ENCODE results near the gene TMEM201. TPM values are rescaled to one million over a fixed set of nuclear protein-coding genes. Genes with fewer than 3 reads are reported as not detected.

Gene TMEM201
- total and polyA plus RNA-seq, 4 experiments from 2014 or later: 0.41 to 12.9 (median 7.3) TPM

- H3K27me3 Mint-ChIP-seq: no peaks in the 10 kb centered on the region
- no peaks in the 10 kb centered on the region for H3K27me3 ChIP-seq (ENCODE audit: insufficient read depth, low read length)
- peaks cover 3% of the 10 kb centered on the region for H3K36me3 ChIP-seq (ENCODE audit: insufficient read depth, low read length)
- H3K4me1 ChIP-seq (ENCODE audit: insufficient read depth, low read length): peaks cover 36% of the 10 kb centered on the region
- H3K9me3 ChIP-seq (ENCODE audit: control insufficient read depth in 1 of 2, low read length in 2 of 2): no peaks in the 10 kb centered on the region
- intact Hi-C loops (cut with micrococcal nuclease): no loop called here
- peak in 4 of 5 donors; percentile 10 to 29 (median 22) for DNase-seq
- H3K27ac ChIP-seq (ENCODE audit: low read depth, low read length): no peak overlapping the region
- POLR2A ChIA-PET (ENCODE audit: partially characterized antibody): interaction anchor here (1.2 kb wide), 1 partner anchor 274 kb away, joined by 3 read pairs; no protein-coding TSS in a partner anchor
- H3K9me3 Mint-ChIP-seq: no peaks in the 10 kb centered on the region
- CTCF ChIA-PET (ENCODE audit: partially characterized antibody): no interaction called here
- peaks cover 0 to 2% of the 10 kb centered on the region in 2 donors for H3K36me3 Mint-ChIP-seq
- peak overlapping the region in 4 of 7 donors; percentile 15 to 85 (median 44) for H3K27ac Mint-ChIP-seq
- peaks cover 12 to 40% (median 25%) of the 10 kb centered on the region in 4 donors for H3K4me1 Mint-ChIP-seq
- H3K4me3 Mint-ChIP-seq: no peak overlapping the region
- no peak overlapping the region for H3K4me3 ChIP-seq (ENCODE audit: low read length in 2 of 2)
Measured at GRCh38 chr1:9593492-9594465, 5.1 kb downstream of the TMEM201 start.

DNA sequence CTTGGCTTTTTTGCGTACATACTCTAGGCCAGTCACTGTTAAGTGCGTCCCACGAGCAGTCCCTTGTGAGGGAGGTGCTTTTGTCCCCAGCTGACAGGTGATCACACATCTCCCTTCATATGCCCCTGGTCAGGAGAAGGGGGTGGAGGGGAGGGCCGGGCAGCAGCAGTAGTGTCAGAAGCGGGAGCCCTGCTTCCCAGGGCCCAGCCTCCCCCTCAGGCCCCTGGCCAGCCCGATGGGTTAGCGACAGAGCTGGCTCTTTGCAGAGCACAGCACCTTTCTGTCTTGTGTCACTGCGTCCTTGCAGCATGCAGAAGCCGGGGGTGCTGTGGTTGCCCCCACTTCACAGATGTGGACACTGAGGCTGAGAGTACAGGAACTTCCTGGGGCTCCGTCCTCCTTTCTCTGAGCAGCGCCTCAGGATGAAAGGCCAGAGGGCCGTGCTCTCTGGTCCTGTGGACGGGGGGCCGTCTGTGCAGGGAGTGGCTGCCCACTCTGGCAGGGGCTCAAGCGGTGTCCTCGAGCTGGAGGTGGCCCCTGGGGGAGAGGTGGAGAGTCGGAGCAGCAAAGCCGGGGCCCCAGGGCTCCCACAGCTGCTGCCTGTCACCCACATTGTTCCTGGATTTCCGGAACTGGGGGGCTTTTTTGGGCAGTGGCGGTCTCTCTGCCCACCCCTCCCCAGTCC lies 5.9 kb downstream of the TMEM201 start:
- H3K27ac Mint-ChIP-seq: no peak overlapping the region
- peaks cover 0 to 2% of the 10 kb centered on the region in 2 donors for H3K36me3 Mint-ChIP-seq
- CTCF ChIA-PET (ENCODE audit: partially characterized antibody): no interaction called here
- H3K4me3 ChIP-seq (ENCODE audit: low read length in 2 of 2): no peak overlapping the region
- H3K27me3 ChIP-seq (ENCODE audit: insufficient read depth, low read length): no peaks in the 10 kb centered on the region
- H3K4me3 Mint-ChIP-seq: no peak overlapping the region
- DNase-seq: no peak
- H3K36me3 ChIP-seq (ENCODE audit: insufficient read depth, low read length): peaks cover 3% of the 10 kb centered on the region
- H3K9me3 ChIP-seq (ENCODE audit: control insufficient read depth in 1 of 2, low read length in 2 of 2): no peaks in the 10 kb centered on the region
- no peaks in the 10 kb centered on the region for H3K9me3 Mint-ChIP-seq
- no peak overlapping the region for H3K27ac ChIP-seq (ENCODE audit: low read depth, low read length)
- intact Hi-C loops (cut with micrococcal nuclease): no loop called here
- POLR2A ChIA-PET (ENCODE audit: partially characterized antibody): no interaction called here
- H3K27me3 Mint-ChIP-seq: no peaks in the 10 kb centered on the region
- H3K4me1 ChIP-seq (ENCODE audit: insufficient read depth, low read length): peaks cover 32% of the 10 kb centered on the region
- H3K4me1 Mint-ChIP-seq: peaks cover 11 to 37% (median 23%) of the 10 kb centered on the region in 4 donors

GRCh38 chr1:9595156-9595967 lies 6.7 kb downstream of the TMEM201 start:
- Mint-ChIP-seq H3K27ac (no peak overlapping the region), H3K4me3 (no peak overlapping the region), H3K9me3 (no peaks in the 10 kb centered on the region), H3K27me3 (no peaks in the 10 kb centered on the region), H3K4me1 (peaks cover 8 to 29% (median 18%) of the 10 kb centered on the region in 4 donors), H3K36me3 (peaks cover 0 to 8% of the 10 kb centered on the region in 2 donors)
- DNase-seq: peak in 1 of 5 donors; percentile 5
- Histone ChIP-seq H3K9me3 (ENCODE audit: control insufficient read depth in 1 of 2, low read length in 2 of 2) (no peaks in the 10 kb centered on the region), H3K27ac (ENCODE audit: low read depth, low read length) (no peak overlapping the region), H3K4me3 (ENCODE audit: low read length in 2 of 2) (no peak overlapping the region), H3K36me3 (ENCODE audit: insufficient read depth, low read length) (peaks cover 8% of the 10 kb centered on the region), H3K27me3 (ENCODE audit: insufficient read depth, low read length) (no peaks in the 10 kb centered on the region), H3K4me1 (ENCODE audit: insufficient read depth, low read length) (peaks cover 24% of the 10 kb centered on the region)
- ChIA-PET CTCF (ENCODE audit: partially characterized antibody) (no interaction called here), POLR2A (ENCODE audit: partially characterized antibody) (no interaction called here)
- intact Hi-C loops (cut with micrococcal nuclease): no loop called here

DNA sequence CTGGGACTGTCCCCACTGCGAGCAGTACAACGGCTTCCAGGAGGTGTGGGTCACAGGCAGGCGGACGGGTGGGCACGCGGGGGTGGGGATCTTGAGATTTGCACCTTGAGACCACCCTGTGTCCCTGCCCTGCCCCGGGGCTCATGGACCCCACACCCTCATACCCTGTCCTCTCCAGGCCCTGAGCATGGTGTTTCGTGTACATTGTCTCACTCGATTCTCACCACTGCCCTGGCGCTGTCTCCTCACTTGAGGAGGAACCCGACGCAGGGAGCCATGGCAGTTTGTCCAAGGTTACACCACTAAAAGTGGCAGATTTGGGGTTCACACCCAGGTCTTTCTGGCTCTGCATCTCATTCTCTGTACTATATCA lies 7.2 kb downstream of the TMEM201 start:
- CTCF ChIA-PET (ENCODE audit: partially characterized antibody): no interaction called here
- Histone ChIP-seq H3K4me3 (ENCODE audit: low read length in 2 of 2) (no peak overlapping the region), H3K9me3 (ENCODE audit: control insufficient read depth in 1 of 2, low read length in 2 of 2) (no peaks in the 10 kb centered on the region), H3K4me1 (ENCODE audit: insufficient read depth, low read length) (peaks cover 19% of the 10 kb centered on the region), H3K27me3 (ENCODE audit: insufficient read depth, low read length) (no peaks in the 10 kb centered on the region), H3K27ac (ENCODE audit: low read depth, low read length) (no peak overlapping the region), H3K36me3 (ENCODE audit: insufficient read depth, low read length) (peaks cover 9% of the 10 kb centered on the region)
- Mint-ChIP-seq H3K9me3 (no peaks in the 10 kb centered on the region), H3K27ac (no peak overlapping the region), H3K27me3 (no peaks in the 10 kb centered on the region), H3K36me3 (peaks cover 0 to 10% of the 10 kb centered on the region in 2 donors), H3K4me3 (no peak overlapping the region), H3K4me1 (peaks cover 3 to 23% (median 13%) of the 10 kb centered on the region in 4 donors)
- POLR2A ChIA-PET (ENCODE audit: partially characterized antibody): no interaction called here
- intact Hi-C loops (cut with micrococcal nuclease): no loop called here
- no peak for DNase-seq

- Mint-ChIP-seq H3K27ac (peak overlapping the region in 1 of 7 donors; percentile 27), H3K27me3 (no peaks in the 10 kb centered on the region), H3K36me3 (peaks cover 0 to 10% of the 10 kb centered on the region in 2 donors), H3K9me3 (no peaks in the 10 kb centered on the region), H3K4me3 (no peak overlapping the region), H3K4me1 (peaks cover 3 to 17% (median 12%) of the 10 kb centered on the region in 4 donors)
- ChIA-PET CTCF (ENCODE audit: partially characterized antibody) (no interaction called here), POLR2A (ENCODE audit: partially characterized antibody) (no interaction called here)
- no peak overlapping the region for H3K4me3 ChIP-seq (ENCODE audit: low read length in 2 of 2)
- H3K27ac ChIP-seq (ENCODE audit: low read depth, low read length): no peak overlapping the region
- no peaks in the 10 kb centered on the region for H3K27me3 ChIP-seq (ENCODE audit: insufficient read depth, low read length)
- peaks cover 9% of the 10 kb centered on the region for H3K36me3 ChIP-seq (ENCODE audit: insufficient read depth, low read length)
- intact Hi-C loops (cut with micrococcal nuclease): no loop called here
- DNase-seq: peak in 1 of 5 donors; percentile 10
- H3K9me3 ChIP-seq (ENCODE audit: control insufficient read depth in 1 of 2, low read length in 2 of 2): no peaks in the 10 kb centered on the region
- H3K4me1 ChIP-seq (ENCODE audit: insufficient read depth, low read length): peaks cover 19% of the 10 kb centered on the region
Measured at GRCh38 chr1:9596415-9597123, 7.9 kb downstream of the TMEM201 start.

DNA sequence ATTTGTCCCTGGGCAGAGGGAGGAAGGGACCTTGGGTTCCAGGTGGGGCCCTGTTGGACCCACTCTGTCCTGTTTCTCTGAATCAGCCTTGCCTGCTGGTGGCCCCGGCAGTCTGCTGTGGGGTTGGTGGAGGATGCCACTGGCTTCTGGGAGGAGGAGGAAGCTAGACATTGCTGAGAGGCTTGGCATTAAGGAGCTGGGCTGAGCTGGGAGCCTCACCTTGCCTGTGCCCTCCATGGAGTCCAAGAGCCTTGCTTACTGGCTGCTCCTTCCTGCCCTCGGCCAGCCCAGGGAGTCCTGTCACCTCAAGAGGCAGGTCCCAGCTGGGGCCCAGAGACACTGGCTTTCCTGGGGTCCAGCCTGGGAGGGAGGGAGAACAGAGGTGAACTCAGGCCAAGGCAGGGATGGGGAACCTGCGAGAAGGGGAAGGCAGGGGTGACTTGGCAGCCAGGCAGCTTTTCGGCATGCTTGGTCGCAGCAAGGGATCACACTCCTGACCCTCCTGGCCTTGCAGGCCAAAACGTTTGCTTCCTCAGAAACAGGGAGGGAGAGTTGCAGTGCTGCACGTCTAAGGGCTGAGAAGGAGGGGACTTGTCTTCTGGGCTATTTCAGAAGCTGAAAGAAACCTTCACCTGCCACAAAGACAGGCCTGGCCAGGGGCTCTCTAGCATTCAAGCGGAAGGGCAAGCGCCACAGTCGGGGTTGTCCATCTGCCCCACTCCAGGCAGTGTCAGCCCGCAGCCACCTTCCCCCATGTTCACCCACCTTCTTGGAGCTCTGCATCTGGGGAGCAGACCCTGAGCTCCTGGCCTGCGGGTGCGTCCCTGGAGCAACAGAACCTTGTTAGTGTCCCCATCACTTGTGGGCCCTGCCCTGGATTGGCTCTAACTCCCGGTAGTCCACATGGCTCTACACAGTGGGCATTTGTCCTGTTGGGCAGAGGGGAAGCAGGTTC lies 8.9 kb downstream of the TMEM201 start:
- Histone ChIP-seq H3K4me1 (ENCODE audit: insufficient read depth, low read length) (peaks cover 12% of the 10 kb centered on the region), H3K27me3 (ENCODE audit: insufficient read depth, low read length) (no peaks in the 10 kb centered on the region), H3K4me3 (ENCODE audit: low read length in 2 of 2) (no peak overlapping the region), H3K36me3 (ENCODE audit: insufficient read depth, low read length) (peaks cover 9% of the 10 kb centered on the region), H3K27ac (ENCODE audit: low read depth, low read length) (no peak overlapping the region), H3K9me3 (ENCODE audit: control insufficient read depth in 1 of 2, low read length in 2 of 2) (no peaks in the 10 kb centered on the region)
- Mint-ChIP-seq H3K4me1 (peaks cover 3 to 15% (median 9%) of the 10 kb centered on the region in 4 donors), H3K27ac (peak overlapping the region in 1 of 7 donors; percentile 25), H3K9me3 (no peaks in the 10 kb centered on the region), H3K27me3 (no peaks in the 10 kb centered on the region), H3K36me3 (peaks cover 0 to 10% of the 10 kb centered on the region in 2 donors), H3K4me3 (no peak overlapping the region)
- POLR2A ChIA-PET (ENCODE audit: partially characterized antibody): no interaction called here
- peak in 1 of 5 donors; percentile 26 for DNase-seq
- CTCF ChIA-PET (ENCODE audit: partially characterized antibody): no interaction called here
- intact Hi-C loops (cut with micrococcal nuclease): no loop called here

All from CD4-positive, alpha-beta memory T cell (primary cell).